Measurements from ENCODE around the gene TMEM52B.

TMEM52B gene

DNA sequence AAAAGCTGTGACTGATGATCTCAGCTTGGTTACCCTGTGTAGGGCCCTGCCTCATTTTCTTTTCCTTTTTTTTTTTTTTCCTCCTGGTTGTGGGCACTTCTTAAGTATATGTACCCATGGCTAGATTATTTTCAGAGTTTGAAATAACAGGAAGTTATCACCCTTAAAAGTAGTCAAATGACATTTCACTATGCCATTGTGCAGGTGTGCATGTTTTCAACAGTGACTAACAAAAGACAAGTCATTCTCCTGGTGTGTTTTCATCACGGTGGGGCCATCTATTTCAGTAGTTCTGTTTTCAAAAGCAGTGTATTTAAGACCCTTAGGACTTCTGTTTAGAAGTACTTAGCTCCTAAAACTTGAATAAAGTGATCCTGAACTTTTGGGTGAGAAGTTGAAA lies 48.8 kb downstream of the TMEM52B start:
- TF ChIP-seq, protein P1, sequence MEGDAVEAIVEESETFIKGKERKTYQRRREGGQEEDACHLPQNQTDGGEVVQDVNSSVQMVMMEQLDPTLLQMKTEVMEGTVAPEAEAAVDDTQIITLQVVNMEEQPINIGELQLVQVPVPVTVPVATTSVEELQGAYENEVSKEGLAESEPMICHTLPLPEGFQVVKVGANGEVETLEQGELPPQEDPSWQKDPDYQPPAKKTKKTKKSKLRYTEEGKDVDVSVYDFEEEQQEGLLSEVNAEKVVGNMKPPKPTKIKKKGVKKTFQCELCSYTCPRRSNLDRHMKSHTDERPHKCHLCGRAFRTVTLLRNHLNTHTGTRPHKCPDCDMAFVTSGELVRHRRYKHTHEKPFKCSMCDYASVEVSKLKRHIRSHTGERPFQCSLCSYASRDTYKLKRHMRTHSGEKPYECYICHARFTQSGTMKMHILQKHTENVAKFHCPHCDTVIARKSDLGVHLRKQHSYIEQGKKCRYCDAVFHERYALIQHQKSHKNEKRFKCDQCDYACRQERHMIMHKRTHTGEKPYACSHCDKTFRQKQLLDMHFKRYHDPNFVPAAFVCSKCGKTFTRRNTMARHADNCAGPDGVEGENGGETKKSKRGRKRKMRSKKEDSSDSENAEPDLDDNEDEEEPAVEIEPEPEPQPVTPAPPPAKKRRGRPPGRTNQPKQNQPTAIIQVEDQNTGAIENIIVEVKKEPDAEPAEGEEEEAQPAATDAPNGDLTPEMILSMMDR (conservative IDR thresholded peaks at IDR 0.05; ENCODE audit: low read depth, low read length) = no peak
- no peak overlapping the region for H3K4me3 ChIP-seq (ENCODE audit: low read length)
- no peak for DNase-seq (ENCODE audit: low read depth)

DNA sequence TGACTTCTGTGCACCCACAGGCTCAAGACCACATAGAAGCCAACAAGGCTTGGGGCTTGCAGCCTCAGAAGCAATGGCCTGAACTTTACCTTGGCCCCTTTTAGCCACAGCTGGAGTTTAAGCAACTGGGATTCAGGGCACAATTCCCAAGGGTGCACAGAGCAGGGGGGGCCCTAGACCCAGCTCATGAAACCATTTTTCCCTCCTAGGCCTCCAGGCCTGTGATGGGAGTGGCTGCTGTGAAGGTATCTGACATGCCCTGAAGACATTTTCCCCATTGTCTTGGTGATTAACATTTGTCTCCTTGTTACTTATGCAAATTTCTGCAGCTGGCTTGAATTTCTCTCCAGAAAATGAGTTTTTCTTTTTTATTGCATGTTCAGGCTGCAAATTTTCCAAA lies 55.7 kb downstream of the TMEM52B start:
- no peak for DNase-seq (ENCODE audit: low read depth)
- TF ChIP-seq, protein P1 (conservative IDR thresholded peaks at IDR 0.05; ENCODE audit: low read depth, low read length) = no peak
- H3K4me3 ChIP-seq (ENCODE audit: low read length) = no peak overlapping the region

DNA sequence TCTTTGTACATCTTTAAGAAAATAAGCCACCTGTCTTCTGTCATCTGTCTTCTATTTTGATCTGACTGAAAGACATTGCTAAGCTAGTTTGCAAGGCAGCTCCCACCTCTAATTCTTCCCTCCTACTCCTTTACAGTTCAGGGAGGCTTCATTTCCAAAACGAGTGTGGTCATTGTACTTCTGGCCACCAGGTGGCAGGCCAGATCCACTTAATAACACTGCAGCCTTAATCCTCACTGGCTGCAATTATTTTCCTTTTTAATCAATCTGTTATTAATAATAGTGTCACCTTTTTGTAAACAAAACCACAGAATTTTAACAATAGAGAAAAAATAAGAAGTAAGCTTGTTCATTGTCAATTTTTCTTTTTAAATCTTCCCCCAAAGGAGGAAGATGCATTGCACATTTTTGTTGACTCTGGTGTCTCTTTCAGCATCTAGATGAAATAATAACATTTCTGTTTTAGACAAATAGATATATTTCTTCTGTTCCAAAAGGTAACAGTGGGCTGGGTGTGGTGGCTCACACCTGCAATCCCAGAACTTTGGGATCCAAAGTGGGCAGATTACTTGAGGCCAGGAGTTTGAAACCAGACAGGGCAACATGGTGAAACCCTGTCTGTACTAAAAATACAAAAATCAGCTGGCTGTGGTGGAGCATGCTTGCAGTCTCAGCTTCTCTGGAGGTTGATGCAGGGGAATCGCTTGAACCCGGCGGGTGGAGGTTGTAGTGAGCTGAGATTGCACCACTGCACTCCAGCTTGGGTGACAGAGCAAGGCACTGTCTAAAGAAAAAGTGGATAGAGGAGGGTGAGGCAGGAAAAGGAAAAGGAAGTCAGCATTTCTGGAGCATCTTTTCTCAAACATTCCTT lies 57.2 kb downstream of the TMEM52B start:
- H3K4me3 ChIP-seq (ENCODE audit: low read length) = no peak overlapping the region
- TF ChIP-seq, protein P1 (conservative IDR thresholded peaks at IDR 0.05; ENCODE audit: low read depth, low read length) = peak; percentile 78
- no peak for DNase-seq (ENCODE audit: low read depth)

DNA sequence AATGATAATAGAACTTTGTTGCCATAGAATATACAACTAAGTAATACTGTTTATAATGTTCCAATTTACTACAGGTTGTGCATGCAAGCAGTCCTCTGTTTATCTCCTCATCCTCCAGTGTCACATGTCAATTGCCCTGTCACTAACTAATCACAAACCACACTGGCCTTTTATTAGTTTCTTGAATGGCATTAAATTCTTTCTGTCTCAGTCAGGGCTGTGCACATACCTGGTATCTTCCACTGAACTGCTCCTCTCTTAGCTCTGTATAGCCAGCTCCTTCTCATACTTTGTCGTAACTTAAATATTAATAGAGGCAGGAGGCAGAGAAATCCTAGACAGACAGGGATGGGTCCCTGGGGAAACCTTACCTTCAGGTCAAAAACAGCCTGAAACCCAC lies 57.9 kb downstream of the TMEM52B start:
- no peak overlapping the region for H3K4me3 ChIP-seq (ENCODE audit: low read length)
- DNase-seq (ENCODE audit: low read depth) = no peak
- TF ChIP-seq, protein P1 (conservative IDR thresholded peaks at IDR 0.05; ENCODE audit: low read depth, low read length) = no peak

DNA sequence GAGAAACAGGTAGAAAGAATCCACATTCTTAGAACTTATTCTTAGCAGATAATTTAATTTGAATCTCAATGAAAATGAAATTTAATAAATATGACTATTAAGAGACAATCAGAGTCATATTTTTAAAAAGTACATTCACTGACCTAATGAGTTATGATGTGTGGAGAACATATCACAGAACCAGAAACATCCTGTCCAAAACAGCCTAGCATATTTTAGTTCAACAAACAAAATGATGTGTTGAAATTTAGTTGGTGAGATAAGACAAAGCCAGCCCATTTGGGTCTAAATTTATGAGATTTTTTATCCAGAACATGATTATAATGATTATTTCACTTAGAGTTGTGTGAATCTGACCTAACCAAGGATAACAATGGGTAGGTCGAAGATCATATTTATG lies 59.7 kb downstream of the TMEM52B start:
- TF ChIP-seq, protein P1 (conservative IDR thresholded peaks at IDR 0.05; ENCODE audit: low read depth, low read length) = no peak
- no peak for DNase-seq (ENCODE audit: low read depth)
- no peak overlapping the region for H3K4me3 ChIP-seq (ENCODE audit: low read length)

DNA sequence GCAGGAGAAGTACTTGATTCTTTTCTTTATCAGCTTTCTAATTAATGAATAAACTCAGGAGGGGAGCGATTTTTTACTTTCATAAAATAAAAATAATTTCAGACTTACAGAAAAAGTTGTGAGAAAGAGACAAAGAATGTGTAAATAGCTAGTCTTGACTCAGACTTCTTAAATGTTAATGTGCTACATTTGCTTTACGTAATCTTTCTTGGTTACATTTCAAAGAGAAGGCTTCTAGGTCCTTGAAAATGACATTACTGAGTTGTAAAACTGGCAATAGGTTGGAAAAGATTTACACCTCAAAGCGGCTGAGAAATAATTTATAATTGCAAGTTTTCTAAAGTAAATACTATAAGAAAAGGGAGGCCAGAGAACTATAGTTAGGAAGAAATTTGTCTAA lies 62.5 kb downstream of the TMEM52B start:
- TF ChIP-seq, protein P1 (conservative IDR thresholded peaks at IDR 0.05; ENCODE audit: low read depth, low read length) = no peak
- no peak overlapping the region for H3K4me3 ChIP-seq (ENCODE audit: low read length)
- no peak for DNase-seq (ENCODE audit: low read depth)
